Suppressor macrophage (primary cell): Measurements from ENCODE around the gene OR8G1.
A peak's percentile ranks its signal among the peaks of the same experiment; 100 is the strongest.

Experiments used
- DNase-seq, 4 experiments: peaks; one replicate each; pipeline ENCODE4 v3.0.0-alpha.2; 2020 to 2022
- total RNA-seq, 17 experiments: gene quantifications; one replicate each; lab custom pipeline; 2026; ENCODE audit warnings: mixed read lengths in 6 of 17, inconsistent platforms in 3 of 17; lab: John Stamatoyannopoulos, UW

The OR8G1 gene
- total RNA-seq: 0 to 1.7 (median 0) reads per million in 17 experiments

- no peak for DNase-seq
Measured at GRCh38 chr11:124240621-124241397, at the start of gene OR8G1. TSS of gene OR8G1 (plus strand) at chr11:124241095. CDS start at chr11:124249676, 8,581 bp downstream.

GRCh38 chr11:124193221-124194010 is 47.5 kb upstream of the OR8G1 start:
- DNase-seq: peak; percentile 15 to 63 (median 40)

GRCh38 chr11:124194293-124195188 is 46.4 kb upstream of the OR8G1 start:
- no peak for DNase-seq

GRCh38 chr11:124195189-124195734 is 45.6 kb upstream of the OR8G1 start:
- peak; percentile 59 to 76 (median 66) for DNase-seq

GRCh38 chr11:124197999-124198398 is 42.9 kb upstream of the OR8G1 start:
- no peak for DNase-seq

GRCh38 chr11:124198897-124199296 is 42.0 kb upstream of the OR8G1 start:
- no peak for DNase-seq

GRCh38 chr11:124199702-124200101 is 41.2 kb upstream of the OR8G1 start:
- DNase-seq: peak; percentile 27 to 62 (median 44)

GRCh38 chr11:124200671-124201070 is 40.2 kb upstream of the OR8G1 start:
- no peak for DNase-seq

GRCh38 chr11:124202951-124203350 is 37.9 kb upstream of the OR8G1 start:
- DNase-seq: no peak

GRCh38 chr11:124204008-124204407 is 36.9 kb upstream of the OR8G1 start:
- no peak for DNase-seq

GRCh38 chr11:124207102-124207792 is 33.6 kb upstream of the OR8G1 start:
- DNase-seq: peak in 3 of 4 experiments; percentile 36 to 66 (median 63)

- DNase-seq: no peak
Measured at GRCh38 chr11:124209824-124210357, 31.0 kb upstream of the OR8G1 start.

- no peak for DNase-seq
Measured at GRCh38 chr11:124210421-124210820, 30.5 kb upstream of the OR8G1 start.

- peak in 2 of 4 experiments; percentile 32 to 41 for DNase-seq
Measured at GRCh38 chr11:124211321-124211720, 29.6 kb upstream of the OR8G1 start.

- no peak for DNase-seq
Measured at GRCh38 chr11:124214027-124214426, 26.9 kb upstream of the OR8G1 start.

- DNase-seq: no peak
Measured at GRCh38 chr11:124219126-124219525, 21.8 kb upstream of the OR8G1 start.

GRCh38 chr11:124222407-124222806 is 18.5 kb upstream of the OR8G1 start:
- no peak for DNase-seq

GRCh38 chr11:124224618-124225423 is 16.1 kb upstream of the OR8G1 start:
- DNase-seq: peak; percentile 70 to 92 (median 82)

- DNase-seq: no peak
Measured at GRCh38 chr11:124225471-124225870, 15.4 kb upstream of the OR8G1 start.

- DNase-seq: peak in 1 of 4 experiments; percentile 7
Measured at GRCh38 chr11:124233376-124233775, 7.5 kb upstream of the OR8G1 start.
